Stomach (tissue), 4 donors: ENCODE results near the gene PNMA8B.

ENCODE experiments used
- POLR2A ChIP-seq, 4 donors: fragments of 450-650 bp; IDR thresholded peaks; one replicate each; pipeline ENCODE4 v1.6.1; 2016; ENCODE audit warnings: antibody characterized with exemption in 4 of 4, control low read depth in 2 of 4, mild to moderate bottlenecking in 1 of 4, moderate library complexity in 1 of 4
- TF ChIP-seq, protein P1 (sequence below), 7 experiments: fragments of 450-650 bp in 4 of 7; fragments of 200-600 bp in 3 of 7; sonication (generic) in 3 of 7; IDR thresholded peaks; one replicate each; pipeline ENCODE4 v1.5.1; 2016 to 2019; ENCODE audit warnings: antibody characterized with exemption in 7 of 7, control low read depth in 2 of 7, mild to moderate bottlenecking in 1 of 7

DNA sequence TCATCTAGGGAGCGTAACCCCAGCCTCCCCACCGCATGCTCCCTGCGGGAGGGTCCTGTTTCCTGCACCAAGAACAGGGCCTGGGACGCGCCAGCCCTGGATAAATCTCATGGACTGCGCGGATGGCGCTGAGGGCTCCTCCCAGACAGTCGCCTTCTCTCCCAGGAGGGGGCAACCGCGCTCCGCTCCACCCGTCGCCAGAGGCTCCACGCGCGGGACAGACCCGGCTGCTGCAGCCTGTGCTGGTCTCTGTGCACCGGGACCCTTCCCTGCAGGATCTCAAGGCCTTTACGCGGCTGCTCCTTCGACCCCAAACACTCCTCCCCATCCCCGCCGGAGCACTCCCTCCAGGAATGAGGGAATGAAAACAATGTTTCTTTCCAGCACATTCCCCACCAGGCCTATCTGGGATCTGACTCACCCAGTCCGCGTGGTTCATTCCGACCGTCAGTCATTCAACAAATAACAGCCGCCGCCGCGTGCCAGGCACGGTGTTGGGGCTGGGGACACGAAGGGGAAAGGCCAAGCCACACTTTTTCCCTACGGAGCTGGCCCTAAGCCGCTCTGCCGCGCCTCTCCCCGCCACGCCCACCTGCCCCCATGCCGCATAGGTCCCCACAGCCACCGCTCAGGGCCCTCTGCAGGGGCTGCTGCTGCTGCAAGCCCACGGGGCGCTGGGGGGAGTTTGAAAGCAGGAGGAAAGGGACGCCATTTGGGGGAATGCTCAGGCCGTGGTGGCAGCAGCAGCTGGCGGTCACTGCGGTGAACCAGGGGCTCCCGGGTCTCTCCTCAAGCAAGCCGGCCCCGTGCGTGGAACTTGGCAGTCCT lies 6.0 kb downstream of the PNMA8B start:
- TF ChIP-seq, protein P1, sequence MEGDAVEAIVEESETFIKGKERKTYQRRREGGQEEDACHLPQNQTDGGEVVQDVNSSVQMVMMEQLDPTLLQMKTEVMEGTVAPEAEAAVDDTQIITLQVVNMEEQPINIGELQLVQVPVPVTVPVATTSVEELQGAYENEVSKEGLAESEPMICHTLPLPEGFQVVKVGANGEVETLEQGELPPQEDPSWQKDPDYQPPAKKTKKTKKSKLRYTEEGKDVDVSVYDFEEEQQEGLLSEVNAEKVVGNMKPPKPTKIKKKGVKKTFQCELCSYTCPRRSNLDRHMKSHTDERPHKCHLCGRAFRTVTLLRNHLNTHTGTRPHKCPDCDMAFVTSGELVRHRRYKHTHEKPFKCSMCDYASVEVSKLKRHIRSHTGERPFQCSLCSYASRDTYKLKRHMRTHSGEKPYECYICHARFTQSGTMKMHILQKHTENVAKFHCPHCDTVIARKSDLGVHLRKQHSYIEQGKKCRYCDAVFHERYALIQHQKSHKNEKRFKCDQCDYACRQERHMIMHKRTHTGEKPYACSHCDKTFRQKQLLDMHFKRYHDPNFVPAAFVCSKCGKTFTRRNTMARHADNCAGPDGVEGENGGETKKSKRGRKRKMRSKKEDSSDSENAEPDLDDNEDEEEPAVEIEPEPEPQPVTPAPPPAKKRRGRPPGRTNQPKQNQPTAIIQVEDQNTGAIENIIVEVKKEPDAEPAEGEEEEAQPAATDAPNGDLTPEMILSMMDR (IDR thresholded peaks at IDR 0.05): no peak
- no peak for TF ChIP-seq POLR2A (IDR thresholded peaks at IDR 0.05)
